K562 (cell line): ENCODE data around the gene EIF4E. TPM values are rescaled to one million over a fixed set of nuclear protein-coding genes. Genes with fewer than 3 reads are reported as not detected.
A peak's percentile ranks its signal among the peaks of the same experiment; 100 is the strongest.

ENCODE experiments used
- CEBPB ChIP-seq: fragments of 450-650 bp; IDR thresholded peaks from 2 replicates; pipeline ENCODE4 v1.6.1; 2016; ENCODE audit warnings: missing genetic modification characterization, missing compliant biosample characterization
- FOSL1 ChIP-seq: fragments of 200-800 bp; sonication (Bioruptor generic); conservative IDR thresholded peaks from 2 replicates; pipeline ENCODE4 v1.6.1; 2016; ENCODE audit warnings: missing genetic modification characterization, missing compliant biosample characterization
- HNRNPLL ChIP-seq: fragments of 200-400 bp; formaldehyde crosslinking; IDR thresholded peaks from 2 replicates; pipeline ENCODE4 v1.6.1; 2017; ENCODE audit warnings: low read length, low read depth, mild to moderate bottlenecking; ENCODE audit not compliant: poor library complexity, severe bottlenecking
- KLF13 ChIP-seq: fragments of 450-650 bp; IDR thresholded peaks from 2 replicates; pipeline ENCODE4 v1.6.1; 2016; ENCODE audit warnings: missing genetic modification characterization, low read depth, mild to moderate bottlenecking, missing compliant biosample characterization, moderate library complexity, borderline replicate concordance
- MYNN ChIP-seq, 2 experiments: sonication (generic); formaldehyde crosslinking in 1 of 2; IDR thresholded peaks; 2 replicates each; pipeline versions ENCODE4 v1.5.0 to v1.6.1; 2016 to 2020; ENCODE audit warnings: antibody characterized with exemption in 1 of 2, missing genetic modification reagents in 1 of 2
- NFE2 ChIP-seq: IDR thresholded peaks from 2 replicates; pipeline ENCODE4 v1.6.1; 2014; ENCODE audit warnings: antibody characterized with exemption, low read depth
- PML ChIP-seq: IDR thresholded peaks from 2 replicates; pipeline ENCODE4 v1.6.1; 2012; ENCODE audit warnings: low read length, inconsistent platforms
- TCF3 ChIP-seq: sonication (generic); formaldehyde crosslinking; IDR thresholded peaks from 2 replicates; pipeline ENCODE4 v1.4.0; 2020; ENCODE audit warnings: mild to moderate bottlenecking, missing genetic modification reagents
- ZMIZ1 ChIP-seq, 2 experiments: fragments of 150-350 bp in 1 of 2; IDR thresholded peaks; 2 replicates each; pipeline ENCODE4 v1.6.1; 2012 to 2016; ENCODE audit warnings: low read depth in 2 of 2, low read length in 2 of 2, mild to moderate bottlenecking in 1 of 2, moderate library complexity in 1 of 2
- ZNF408 ChIP-seq: fragments of 250-450 bp; sonication (Bioruptor Pico); IDR thresholded peaks from 2 replicates; pipeline ENCODE4 v1.4.0; 2020; ENCODE audit warnings: low read depth, mild to moderate bottlenecking, moderate library complexity
- polyA plus RNA-seq, 8 experiments: library from polyadenylated mRNA; depleted of rRNA in 4 of 8; stranded (reverse) in 5 of 8; unstranded in 3 of 8; fragments of >200 nt; fragmentation: Nextera tagmentation in 2 of 8; fragmentation: Illumina TruSeq in 1 of 8; extraction: Ambion mirVana in 2 of 8; extraction: Trizol in 1 of 8; gene quantifications; 2 replicates each; pipeline versions ENCODE4 v1.2.1 to v1.2.3, GENCODE V29; 2011 to 2014; ENCODE audit warnings: inconsistent platforms in 1 of 8, missing spikeins in 1 of 8
- total RNA-seq, 7 experiments: library from RNA; depleted of rRNA in 6 of 7; stranded (reverse); fragments of >200 nt in 6 of 7; fragmentation: Illumina TruSeq in 2 of 7; extraction: Trizol in 2 of 7; gene quantifications; 2 replicates each; pipeline versions ENCODE4 v1.2.1 to v1.2.3, GENCODE V29; 2011 to 2021; ENCODE audit warnings: low replicate concordance in 1 of 7

EIF4E gene
- total and polyA plus RNA-seq, 9 of the 15 experiments (the other 6 are each of a cell fraction or from before 2014, with no cell fraction given), result 164 to 489 (median 179) TPM

- TF ChIP-seq ZMIZ1 (IDR thresholded peaks at IDR 0.05; ENCODE audit: low read depth in 2 of 2, low read length in 2 of 2) (no peak), MYNN (IDR thresholded peaks at IDR 0.05) (no peak), MYNN (CRISPR knock-in tag; IDR thresholded peaks at IDR 0.05) (no peak), NFE2 (peak; percentile 53; the same call in 1 of the 2 replicates), ZNF408 (CRISPR knock-in tag) (no peak), PML (no peak), CEBPB (tag) (peak; percentile 67; the same call in 1 of the 2 replicates), KLF13 (tag) (no peak), FOSL1 (tag) (peak; percentile 66), HNRNPLL (no peak), TCF3 (peak; percentile 39)
- TF ChIP-seq, all 486 proteins: peak for 27
Measured at GRCh38 chr4:98873059-98873458, 55.9 kb downstream of the EIF4E start (continued).
